Thyroid gland (tissue), 4 donors: ENCODE results near the gene SH3RF3. TPM values are rescaled to one million over a fixed set of nuclear protein-coding genes. Genes with fewer than 3 reads are reported as not detected.

Source experiments
- DNase-seq, 2 donors: peaks; one replicate each; pipeline ENCODE4 v3.0.0-alpha.2; 2019
- H3K27ac ChIP-seq, 3 donors: fragments of 200-600 bp; sonication (generic); 1 replicate in 2 of 3; 2 replicates in 1 of 3; pipeline ENCODE4 v1.5.1; 2016 to 2019; ENCODE audit warnings: mild to moderate bottlenecking in 1 of 3, moderate library complexity in 1 of 3
- H3K27me3 ChIP-seq: fragments of 200-600 bp; sonication (generic); one replicate; pipeline ENCODE4 v1.5.1; 2019
- H3K36me3 ChIP-seq, 2 donors: fragments of 200-600 bp; sonication (generic); one replicate each; pipeline ENCODE4 v1.5.1; 2016 to 2019
- H3K4me1 ChIP-seq, 2 donors: fragments of 200-600 bp; sonication (generic); one replicate each; pipeline ENCODE4 v1.5.1; 2017 to 2019
- H3K4me3 ChIP-seq, 3 donors: fragments of 200-600 bp; sonication (generic); replicated peaks in 1 of 3; 1 replicate in 2 of 3; 2 replicates in 1 of 3; pipeline ENCODE4 v1.5.1; 2016; ENCODE audit warnings: mild to moderate bottlenecking in 1 of 3
- H3K9me3 ChIP-seq: fragments of 200-600 bp; sonication (generic); one replicate; pipeline ENCODE4 v1.5.1; 2017
- CTCF ChIP-seq, 6 experiments: fragments of 200-600 bp in 3 of 6; fragments of 450-650 bp in 3 of 6; sonication (generic) in 3 of 6; IDR thresholded peaks; one replicate each; pipeline ENCODE4 v1.5.1; 2016 to 2019; ENCODE audit warnings: antibody characterized with exemption in 6 of 6, mild to moderate bottlenecking in 2 of 6, inconsistent platforms in 1 of 6, moderate library complexity in 1 of 6
- POLR2A ChIP-seq, 2 donors: fragments of 450-650 bp; IDR thresholded peaks; one replicate each; pipeline ENCODE4 v1.6.1; 2017; ENCODE audit warnings: antibody characterized with exemption in 2 of 2, mild to moderate bottlenecking in 2 of 2, moderate library complexity in 1 of 2
- WGBS, 2 donors: methylation state at CpG; one replicate each; pipeline ENCODE4 v1.1.5; 2017; 5-methylcytosine and 5-hydroxymethylcytosine counted together
- intact Hi-C: fragments of 100-400 bp; cut with DNase I; formaldehyde crosslinking; loops from one replicate; pipeline ENCODE4 v1.15.1; 2023
- total RNA-seq, 4 donors: library from RNA; depleted of rRNA; stranded (reverse); fragments of >200 nt; gene quantifications; one replicate each; pipeline ENCODE4 v1.2.3, GENCODE V29; 2016

SH3RF3 gene
- total RNA-seq, 4 donors from 2014 or later, result 2.1 to 7.4 (median 2.8) TPM

GRCh38 chr2:109142416-109143210, 13.6 kb downstream of the SH3RF3 start:
- Histone ChIP-seq H3K27me3 (no peaks in the 10 kb centered on the region), H3K36me3 (no peaks in the 10 kb centered on the region), H3K4me3 (no peak overlapping the region), H3K9me3 (no peaks in the 10 kb centered on the region), H3K4me1 (no peaks in the 10 kb centered on the region), H3K27ac (no peak overlapping the region)
- intact Hi-C loops, result no loop called here
- WGBS, 2 donors, result 79 to 86% methylated on average over 16 of the region's 16 CpGs
- no peak for TF ChIP-seq CTCF (IDR thresholded peaks at IDR 0.05)
- no peak for TF ChIP-seq POLR2A (IDR thresholded peaks at IDR 0.05)
- DNase-seq, result no peak

GRCh38 chr2:109143214-109144187, 14.5 kb downstream of the SH3RF3 start:
- intact Hi-C loops, result no loop called here
- DNase-seq, result no peak
- Histone ChIP-seq H3K27ac (no peak overlapping the region), H3K36me3 (no peaks in the 10 kb centered on the region), H3K27me3 (no peaks in the 10 kb centered on the region), H3K4me3 (no peak overlapping the region), H3K9me3 (no peaks in the 10 kb centered on the region), H3K4me1 (no peaks in the 10 kb centered on the region)
- no peak for TF ChIP-seq CTCF (IDR thresholded peaks at IDR 0.05)
- no peak for TF ChIP-seq POLR2A (IDR thresholded peaks at IDR 0.05)
- WGBS, 2 donors, result 94 to 96% methylated on average over 13 of the region's 13 CpGs

GRCh38 chr2:109144271-109144670, 15.3 kb downstream of the SH3RF3 start:
- Histone ChIP-seq H3K9me3 (no peaks in the 10 kb centered on the region), H3K27ac (no peak overlapping the region), H3K36me3 (no peaks in the 10 kb centered on the region), H3K4me3 (no peak overlapping the region), H3K27me3 (no peaks in the 10 kb centered on the region), H3K4me1 (no peaks in the 10 kb centered on the region)
- no peak for DNase-seq
- WGBS, 2 donors, result 88 to 89% methylated on average over 5 of the region's 5 CpGs
- intact Hi-C loops, result no loop called here
- no peak for TF ChIP-seq CTCF (IDR thresholded peaks at IDR 0.05)
- no peak for TF ChIP-seq POLR2A (IDR thresholded peaks at IDR 0.05)

GRCh38 chr2:109144721-109145120, 15.7 kb downstream of the SH3RF3 start:
- Histone ChIP-seq H3K4me1 (no peaks in the 10 kb centered on the region), H3K27ac (no peak overlapping the region), H3K36me3 (no peaks in the 10 kb centered on the region), H3K4me3 (no peak overlapping the region), H3K9me3 (no peaks in the 10 kb centered on the region), H3K27me3 (no peaks in the 10 kb centered on the region)
- no peak for DNase-seq
- intact Hi-C loops, result no loop called here
- 87 to 93% methylated on average over 8 to 15 of the region's 15 CpGs for WGBS, 2 donors
- TF ChIP-seq POLR2A (IDR thresholded peaks at IDR 0.05), result no peak
- TF ChIP-seq CTCF (IDR thresholded peaks at IDR 0.05), result no peak
